Memory B cell (primary cell): ENCODE data around the gene ITGAX.

Source experiments
- ATAC-seq: fragments of 150-1000 bp; cut with Tn5 transposase; 2 replicates; pipeline ENCODE4 v1.10.0; 2021; ENCODE audit warnings: low read depth, mild to moderate bottlenecking, moderate library complexity
- DNase-seq, 2 donors: peaks; one replicate each; pipeline ENCODE4 v3.0.0; 2022; ENCODE audit warnings: low spot score in 2 of 2
- H3K27ac Mint-ChIP-seq: one replicate; pipeline ENCODE4 v1.8.0; 2022; ENCODE audit warnings: mild to moderate bottlenecking, moderate library complexity, mixed read lengths
- H3K27me3 Mint-ChIP-seq: one replicate; pipeline ENCODE4 v1.8.0; 2022; ENCODE audit warnings: mixed read lengths
- H3K36me3 Mint-ChIP-seq: one replicate; pipeline ENCODE4 v1.8.0; 2022; ENCODE audit warnings: mild to moderate bottlenecking, mixed read lengths
- H3K4me1 Mint-ChIP-seq: one replicate; pipeline ENCODE4 v1.8.0; 2022; ENCODE audit warnings: mixed read lengths
- H3K4me3 Mint-ChIP-seq: one replicate; pipeline ENCODE4 v1.8.0; 2022; ENCODE audit warnings: mild to moderate bottlenecking, moderate library complexity, mixed read lengths
- H3K9me3 Mint-ChIP-seq: one replicate; pipeline ENCODE4 v1.8.0; 2022; ENCODE audit warnings: mixed read lengths

Gene ITGAX

GRCh38 chr16:31356566-31357323 lies 1.8 kb downstream of the ITGAX start:
- no peaks in the 10 kb centered on the region for H3K27me3 Mint-ChIP-seq
- H3K36me3 Mint-ChIP-seq, result no peaks in the 10 kb centered on the region
- no peak for ATAC-seq
- no peaks in the 10 kb centered on the region for H3K9me3 Mint-ChIP-seq
- peak overlapping the region; percentile 49 for H3K4me3 Mint-ChIP-seq
- H3K27ac Mint-ChIP-seq, result peak overlapping the region; percentile 87
- DNase-seq, result no peak
- peaks cover 46% of the 10 kb centered on the region for H3K4me1 Mint-ChIP-seq

GRCh38 chr16:31357324-31358109 lies 2.5 kb downstream of the ITGAX start:
- peak; percentile 17 for ATAC-seq
- Mint-ChIP-seq H3K4me3 (no peak overlapping the region), H3K9me3 (no peaks in the 10 kb centered on the region), H3K4me1 (peaks cover 39% of the 10 kb centered on the region), H3K36me3 (no peaks in the 10 kb centered on the region), H3K27me3 (no peaks in the 10 kb centered on the region), H3K27ac (peak overlapping the region; percentile 78)
- no peak for DNase-seq

- Mint-ChIP-seq H3K9me3 (no peaks in the 10 kb centered on the region), H3K4me1 (peaks cover 22% of the 10 kb centered on the region), H3K27me3 (no peaks in the 10 kb centered on the region), H3K27ac (no peak overlapping the region), H3K36me3 (no peaks in the 10 kb centered on the region), H3K4me3 (no peak overlapping the region)
- no peak for ATAC-seq
- no peak for DNase-seq
These were observed 5.3 kb downstream of the ITGAX start for GRCh38 chr16:31360251-31360650.

- Mint-ChIP-seq H3K4me1 (peaks cover 13% of the 10 kb centered on the region), H3K36me3 (no peaks in the 10 kb centered on the region), H3K4me3 (no peak overlapping the region), H3K27me3 (no peaks in the 10 kb centered on the region), H3K27ac (no peak overlapping the region), H3K9me3 (no peaks in the 10 kb centered on the region)
- ATAC-seq (no peak), DNase-seq (no peak)
These were observed 6.5 kb downstream of the ITGAX start for GRCh38 chr16:31361201-31362110.

GRCh38 chr16:31362476-31363405 lies 7.8 kb downstream of the ITGAX start:
- no peak overlapping the region for H3K27ac Mint-ChIP-seq
- no peak for DNase-seq
- no peaks in the 10 kb centered on the region for H3K36me3 Mint-ChIP-seq
- H3K4me3 Mint-ChIP-seq, result no peak overlapping the region
- H3K4me1 Mint-ChIP-seq, result peaks cover 12% of the 10 kb centered on the region
- H3K9me3 Mint-ChIP-seq, result no peaks in the 10 kb centered on the region
- no peak for ATAC-seq
- H3K27me3 Mint-ChIP-seq, result no peaks in the 10 kb centered on the region

GRCh38 chr16:31363721-31364120 lies 8.7 kb downstream of the ITGAX start:
- Mint-ChIP-seq H3K4me1 (peaks cover 11% of the 10 kb centered on the region), H3K27ac (no peak overlapping the region), H3K27me3 (no peaks in the 10 kb centered on the region), H3K36me3 (no peaks in the 10 kb centered on the region), H3K4me3 (no peak overlapping the region), H3K9me3 (no peaks in the 10 kb centered on the region)
- DNase-seq, result no peak
- ATAC-seq, result no peak

GRCh38 chr16:31364421-31364820 lies 9.4 kb downstream of the ITGAX start:
- Mint-ChIP-seq H3K9me3 (no peaks in the 10 kb centered on the region), H3K27ac (no peak overlapping the region), H3K27me3 (no peaks in the 10 kb centered on the region), H3K4me1 (peaks cover 11% of the 10 kb centered on the region), H3K4me3 (no peak overlapping the region), H3K36me3 (no peaks in the 10 kb centered on the region)
- ATAC-seq (no peak), DNase-seq (no peak)

- Mint-ChIP-seq H3K9me3 (no peaks in the 10 kb centered on the region), H3K27me3 (no peaks in the 10 kb centered on the region), H3K4me3 (no peak overlapping the region), H3K36me3 (no peaks in the 10 kb centered on the region), H3K27ac (no peak overlapping the region), H3K4me1 (peaks cover 11% of the 10 kb centered on the region)
- DNase-seq, result no peak
- ATAC-seq, result no peak
These were observed 10.3 kb downstream of the ITGAX start for GRCh38 chr16:31365131-31365865.

GRCh38 chr16:31367853-31368252 lies 12.9 kb downstream of the ITGAX start:
- DNase-seq (no peak), ATAC-seq (no peak)
- H3K4me1 Mint-ChIP-seq, result peaks cover 11% of the 10 kb centered on the region
- no peak overlapping the region for H3K4me3 Mint-ChIP-seq
- H3K9me3 Mint-ChIP-seq, result no peaks in the 10 kb centered on the region
- H3K36me3 Mint-ChIP-seq, result no peaks in the 10 kb centered on the region
- H3K27me3 Mint-ChIP-seq, result no peaks in the 10 kb centered on the region
- no peak overlapping the region for H3K27ac Mint-ChIP-seq

- Mint-ChIP-seq H3K27ac (peak overlapping the region; percentile 43), H3K36me3 (peaks cover 2% of the 10 kb centered on the region), H3K4me3 (no peak overlapping the region), H3K9me3 (peaks cover 4% of the 10 kb centered on the region), H3K27me3 (no peaks in the 10 kb centered on the region), H3K4me1 (peaks cover 9% of the 10 kb centered on the region)
- DNase-seq (no peak), ATAC-seq (no peak)
These were observed 16.0 kb downstream of the ITGAX start for GRCh38 chr16:31371008-31371407.

GRCh38 chr16:31371619-31372484 lies 16.9 kb downstream of the ITGAX start:
- Mint-ChIP-seq H3K9me3 (peaks cover 4% of the 10 kb centered on the region), H3K27ac (no peak overlapping the region), H3K36me3 (peaks cover 2% of the 10 kb centered on the region), H3K27me3 (no peaks in the 10 kb centered on the region), H3K4me3 (no peak overlapping the region), H3K4me1 (peaks cover 9% of the 10 kb centered on the region)
- no peak for ATAC-seq
- DNase-seq, result no peak

- Mint-ChIP-seq H3K4me1 (peaks cover 5% of the 10 kb centered on the region), H3K27ac (no peak overlapping the region), H3K4me3 (no peak overlapping the region), H3K36me3 (peaks cover 2% of the 10 kb centered on the region), H3K9me3 (peaks cover 4% of the 10 kb centered on the region), H3K27me3 (no peaks in the 10 kb centered on the region)
- DNase-seq (no peak), ATAC-seq (no peak)
These were observed 18.3 kb downstream of the ITGAX start for GRCh38 chr16:31373235-31373634.
